PC-3 (cell line): ENCODE results near the gene DBF4B. TPM values are rescaled to one million over a fixed set of nuclear protein-coding genes. Genes with fewer than 3 reads are reported as not detected.

Experiments
- ATAC-seq: fragments of 200-7000 bp; cut with Tn5 transposase; 2 replicates; pipeline ENCODE4 v1.9.1; 2020; ENCODE audit warnings: mild to moderate bottlenecking, moderate library complexity
- BruUV-seq: library from RNA; stranded (reverse); fragments of 400-500 nt; replicated peaks from 2 replicates; lab custom pipeline; 2021; lab: Mats Ljungman, UMichigan
- CTCF ChIA-PET: fragments of 300-600 bp; sonication (Branson Sonifier 250); formaldehyde crosslinking; loops from one replicate; lab custom pipeline; 2022; ENCODE audit warnings: antibody characterized with exemption; lab: Charles Lee
- POLR2A ChIA-PET: fragments of 300-600 bp; sonication (Branson Sonifier 250); formaldehyde crosslinking; loops from one replicate; lab custom pipeline; 2022; ENCODE audit warnings: antibody characterized with exemption; ENCODE audit not compliant: unreplicated experiment; lab: Charles Lee
- DNase-seq: peaks from one replicate; pipeline ENCODE4 v3.0.0-alpha.2; 2015
- H2AFZ ChIP-seq: fragments of 300-600 bp; sonication (generic); 2 replicates; pipeline ENCODE4 v1.6.0; 2016; ENCODE audit warnings: antibody characterized with exemption, low read length
- H3F3A ChIP-seq: fragments of 300-600 bp; sonication (generic); one replicate; pipeline ENCODE4 v1.6.0; 2017; ENCODE audit warnings: antibody characterized with exemption, low read length, control low read depth, mild to moderate bottlenecking; ENCODE audit not compliant: unreplicated experiment
- H3K27ac ChIP-seq: fragments of 300-600 bp; sonication (generic); 2 replicates; pipeline ENCODE4 v1.5.1; 2016; ENCODE audit warnings: mild to moderate bottlenecking, low read length
- H3K27me3 ChIP-seq: fragments of 300-600 bp; sonication (generic); 2 replicates; pipeline ENCODE4 v1.6.1; 2016; ENCODE audit warnings: low read length, mixed read lengths
- H3K36me3 ChIP-seq: fragments of 300-600 bp; sonication (generic); 2 replicates; pipeline ENCODE4 v1.6.1; 2016; ENCODE audit warnings: low read depth, mixed run types, low read length, mixed read lengths
- H3K4me1 ChIP-seq: fragments of 300-600 bp; sonication (generic); 2 replicates; pipeline ENCODE4 v1.5.1; 2016; ENCODE audit warnings: low read length; ENCODE audit not compliant: insufficient read depth
- H3K4me2 ChIP-seq: fragments of 300-600 bp; sonication (generic); 2 replicates; pipeline ENCODE4 v1.6.0; 2016; ENCODE audit warnings: low read length
- H3K4me3 ChIP-seq: fragments of 300-600 bp; sonication (generic); 2 replicates; pipeline ENCODE4 v1.5.1; 2016; ENCODE audit warnings: mild to moderate bottlenecking, low read length, mixed read lengths
- H3K79me2 ChIP-seq: fragments of 300-600 bp; sonication (generic); 2 replicates; pipeline ENCODE4 v1.6.1; 2017; ENCODE audit warnings: low read length, mixed read lengths
- H3K9ac ChIP-seq: fragments of 300-600 bp; sonication (generic); 2 replicates; pipeline ENCODE4 v1.6.0; 2016; ENCODE audit warnings: mild to moderate bottlenecking, low read length
- H3K9me2 ChIP-seq: fragments of 300-600 bp; sonication (generic); replicated peaks from 2 replicates; pipeline ENCODE4 v1.6.1; 2016; ENCODE audit warnings: mixed run types, low read length, mixed read lengths
- H3K9me3 ChIP-seq: fragments of 300-600 bp; sonication (generic); 2 replicates; pipeline ENCODE4 v1.6.1; 2016; ENCODE audit warnings: low read length, mixed read lengths
- H4K20me1 ChIP-seq: fragments of 300-600 bp; sonication (generic); 2 replicates; pipeline ENCODE4 v1.6.1; 2016; ENCODE audit warnings: low read length, mixed read lengths
- EZH2 ChIP-seq: fragments of 300-600 bp; sonication (generic); IDR thresholded peaks from one replicate; pipeline ENCODE4 v1.6.1; 2017; ENCODE audit warnings: antibody characterized with exemption, mild to moderate bottlenecking, low read length; ENCODE audit not compliant: unreplicated experiment
- EZH2phosphoT487 ChIP-seq: fragments of 300-600 bp; sonication (generic); IDR thresholded peaks from 2 replicates; pipeline ENCODE4 v1.6.1; 2018; ENCODE audit warnings: mild to moderate bottlenecking, antibody characterized with exemption, low read length, borderline replicate concordance
- intact Hi-C: fragments of 100-400 bp; cut with micrococcal nuclease; formaldehyde crosslinking; loops from 2 replicates; pipeline ENCODE4 v1.9.0; 2023
- total RNA-seq: library from RNA; depleted of rRNA; stranded (reverse); fragments of >200 nt; gene quantifications from 2 replicates; pipeline ENCODE4 v1.2.3, GENCODE V29; 2014
- TF ChIP-seq, protein P1 (sequence below): fragments of 300-600 bp; sonication (generic); conservative IDR thresholded peaks from 2 replicates; pipeline ENCODE4 v1.5.1; 2017; ENCODE audit warnings: antibody characterized with exemption, low read depth, mild to moderate bottlenecking, low read length

Gene DBF4B
- total RNA-seq, 1 experiment from 2014 or later: 17.9 TPM

DNA sequence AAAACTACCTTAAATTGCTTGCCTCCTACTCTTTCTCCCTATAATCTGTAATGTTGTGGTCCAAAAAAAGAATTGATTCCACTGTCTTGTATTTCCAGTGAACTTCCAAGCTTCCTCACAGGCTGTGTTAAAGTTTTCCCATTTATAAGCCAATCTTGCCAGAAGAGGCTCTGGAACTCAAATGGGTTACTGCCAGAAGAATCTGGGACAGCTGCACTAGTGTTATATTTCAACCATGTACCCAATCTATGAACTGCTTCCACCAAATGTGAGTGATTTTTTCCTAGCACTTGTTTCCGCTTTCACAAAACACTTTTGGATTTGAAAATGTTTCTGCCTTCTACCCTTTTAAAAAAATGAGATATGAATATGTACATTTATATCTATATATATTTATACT is 20.7 kb upstream of the DBF4B start:
- ChIA-PET CTCF (no interaction called here), POLR2A (interaction anchor here (0.6 kb wide), 1 partner anchor 335 kb away, joined by 3 read pairs; no protein-coding TSS in a partner anchor)
- H3K4me1 ChIP-seq: peaks cover 9% of the 10 kb centered on the region
- intact Hi-C loops: no loop called here
- no peaks in the 10 kb centered on the region for H3K27me3 ChIP-seq
- ATAC-seq (no peak), DNase-seq (no peak)
- no peaks in the 10 kb centered on the region for H4K20me1 ChIP-seq
- H3F3A ChIP-seq: no peaks in the 10 kb centered on the region
- TF ChIP-seq EZH2phosphoT487 (no peak), EZH2 (no peak)
- TF ChIP-seq, protein P1, sequence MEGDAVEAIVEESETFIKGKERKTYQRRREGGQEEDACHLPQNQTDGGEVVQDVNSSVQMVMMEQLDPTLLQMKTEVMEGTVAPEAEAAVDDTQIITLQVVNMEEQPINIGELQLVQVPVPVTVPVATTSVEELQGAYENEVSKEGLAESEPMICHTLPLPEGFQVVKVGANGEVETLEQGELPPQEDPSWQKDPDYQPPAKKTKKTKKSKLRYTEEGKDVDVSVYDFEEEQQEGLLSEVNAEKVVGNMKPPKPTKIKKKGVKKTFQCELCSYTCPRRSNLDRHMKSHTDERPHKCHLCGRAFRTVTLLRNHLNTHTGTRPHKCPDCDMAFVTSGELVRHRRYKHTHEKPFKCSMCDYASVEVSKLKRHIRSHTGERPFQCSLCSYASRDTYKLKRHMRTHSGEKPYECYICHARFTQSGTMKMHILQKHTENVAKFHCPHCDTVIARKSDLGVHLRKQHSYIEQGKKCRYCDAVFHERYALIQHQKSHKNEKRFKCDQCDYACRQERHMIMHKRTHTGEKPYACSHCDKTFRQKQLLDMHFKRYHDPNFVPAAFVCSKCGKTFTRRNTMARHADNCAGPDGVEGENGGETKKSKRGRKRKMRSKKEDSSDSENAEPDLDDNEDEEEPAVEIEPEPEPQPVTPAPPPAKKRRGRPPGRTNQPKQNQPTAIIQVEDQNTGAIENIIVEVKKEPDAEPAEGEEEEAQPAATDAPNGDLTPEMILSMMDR: no peak
- H3K9me3 ChIP-seq: no peaks in the 10 kb centered on the region
- peaks cover 50% of the 10 kb centered on the region for H3K79me2 ChIP-seq
- no TSS peak for BruUV-seq
- H3K4me2 ChIP-seq: no peak overlapping the region
- no peak overlapping the region for H3K9ac ChIP-seq
- H3K4me3 ChIP-seq: no peak overlapping the region
- no peak overlapping the region for H3K27ac ChIP-seq
- peaks cover 18% of the 10 kb centered on the region; the same call in 1 of the 2 replicates for H3K36me3 ChIP-seq
- H2AFZ ChIP-seq: no peak overlapping the region
- H3K9me2 ChIP-seq: no peaks in the 10 kb centered on the region

DNA sequence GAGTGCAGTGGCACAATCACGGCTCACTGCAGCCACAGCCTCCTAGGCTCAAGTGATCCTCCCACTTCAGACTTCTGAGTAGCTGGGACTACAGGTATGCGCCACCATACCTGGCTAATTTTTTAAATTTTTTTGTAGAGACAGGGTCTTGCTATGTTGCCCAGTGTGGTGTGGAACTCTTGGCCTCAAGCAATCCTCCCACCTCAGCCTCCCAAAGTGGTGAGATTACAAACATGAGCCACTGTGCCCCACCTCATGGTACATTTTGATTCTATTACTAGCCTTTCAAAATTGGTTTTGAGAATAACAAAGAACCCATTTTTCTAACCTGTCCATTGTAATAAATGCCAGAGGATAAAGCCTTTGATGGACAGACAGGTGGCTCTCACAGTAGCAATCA is 20.3 kb upstream of the DBF4B start:
- intact Hi-C loops: no loop called here
- Histone ChIP-seq H3K27ac (no peak overlapping the region), H3K9me2 (no peaks in the 10 kb centered on the region), H3K4me3 (peak overlapping the region; percentile 92), H3K9ac (no peak overlapping the region), H3K4me2 (peak overlapping the region; percentile 87), H3K79me2 (peaks cover 50% of the 10 kb centered on the region), H3F3A (no peaks in the 10 kb centered on the region), H3K9me3 (no peaks in the 10 kb centered on the region), H3K36me3 (peaks cover 14% of the 10 kb centered on the region; the same call in 1 of the 2 replicates), H3K4me1 (peaks cover 9% of the 10 kb centered on the region), H4K20me1 (no peaks in the 10 kb centered on the region), H2AFZ (no peak overlapping the region), H3K27me3 (no peaks in the 10 kb centered on the region)
- ChIA-PET POLR2A (interaction anchor here (0.6 kb wide), 1 partner anchor 23 kb away, joined by 4 read pairs; no protein-coding TSS in a partner anchor), CTCF (no interaction called here)
- ATAC-seq: no peak
- BruUV-seq: no TSS peak
- DNase-seq: no peak
- TF ChIP-seq EZH2: no peak
- TF ChIP-seq EZH2phosphoT487: no peak
- TF ChIP-seq, protein P1: no peak
